Activated gamma-delta T cell treated with Interleukin-2 at 50 U/mL for 16 hours (primary cell): ENCODE data around the gene CLSTN1.
"Not testable (repeated sequence)": the region's sequence is repeated elsewhere in the genome, so short reads cannot be mapped to it uniquely, and the experiment has no call there.

Source experiments
- DNase-seq: peaks from one replicate; pipeline ENCODE4 v3.0.0-alpha.2; 2020

Gene CLSTN1

DNA sequence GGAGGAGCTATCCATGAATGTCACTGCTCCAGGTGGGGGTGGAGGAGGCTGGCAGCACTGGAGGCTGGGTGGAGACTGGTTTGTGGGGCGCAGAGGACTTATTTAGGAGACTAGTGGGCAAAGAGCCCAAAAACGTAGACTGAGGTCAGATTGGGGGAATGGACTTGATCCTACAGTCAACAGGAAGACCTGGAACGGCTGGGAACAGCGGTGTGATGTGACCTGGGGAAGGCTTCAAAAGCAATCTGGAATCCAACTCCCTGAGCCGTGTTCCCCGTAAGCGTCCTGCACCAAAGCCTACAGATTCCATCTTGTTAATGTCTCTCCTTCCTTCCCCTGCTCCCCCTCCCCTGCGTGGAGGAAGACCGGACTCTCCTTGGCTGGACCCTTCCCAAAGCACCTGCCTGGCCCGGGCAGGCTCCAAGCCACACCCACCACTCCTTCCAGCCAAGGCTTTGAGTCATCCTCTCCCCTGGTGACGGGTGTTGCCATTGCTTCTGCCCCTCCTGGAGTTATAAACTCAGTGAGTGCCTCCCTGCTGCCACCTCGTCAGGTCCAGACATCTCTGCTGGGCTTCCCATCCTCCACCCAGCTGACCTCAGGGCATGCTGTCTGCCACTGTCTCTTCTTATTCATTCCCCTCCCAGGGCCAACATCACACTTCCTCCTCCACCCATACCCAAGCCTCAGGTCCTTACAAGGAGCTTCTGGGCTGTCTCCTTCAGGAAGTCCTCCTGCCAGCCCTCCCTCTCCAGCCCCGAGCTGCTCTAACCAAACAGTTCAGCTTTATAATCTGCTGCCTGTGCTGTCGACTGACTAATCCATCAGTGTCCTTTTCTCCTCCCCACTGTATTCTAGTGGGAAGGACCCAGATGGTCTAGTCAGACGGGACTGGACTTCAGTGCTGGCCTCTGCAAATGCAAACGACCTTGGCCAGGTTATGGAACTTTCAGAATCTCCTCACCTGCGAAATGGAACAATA lies 1.6 kb upstream of the CLSTN1 start:
- DNase-seq = peak; percentile 33

DNA sequence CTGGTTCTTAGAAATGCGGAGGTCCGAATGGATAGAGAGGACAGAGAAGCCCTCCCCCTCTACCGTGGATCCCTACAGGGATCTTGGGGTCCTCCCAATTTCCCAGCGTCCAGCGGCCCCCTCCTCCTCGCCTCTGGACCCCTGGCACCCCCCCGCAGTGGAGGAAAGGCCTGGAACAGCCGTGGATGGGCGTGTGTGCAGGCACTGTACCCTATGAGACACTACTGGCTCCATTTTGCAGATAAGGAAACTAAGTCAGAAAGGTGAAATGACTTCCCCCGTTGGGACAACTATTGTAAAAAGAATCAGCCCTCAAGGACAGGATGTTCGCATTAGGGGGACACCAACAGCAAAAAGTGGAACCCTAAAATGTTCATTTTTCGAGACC lies 931 bp upstream of the CLSTN1 start:
- no peak for DNase-seq

DNA sequence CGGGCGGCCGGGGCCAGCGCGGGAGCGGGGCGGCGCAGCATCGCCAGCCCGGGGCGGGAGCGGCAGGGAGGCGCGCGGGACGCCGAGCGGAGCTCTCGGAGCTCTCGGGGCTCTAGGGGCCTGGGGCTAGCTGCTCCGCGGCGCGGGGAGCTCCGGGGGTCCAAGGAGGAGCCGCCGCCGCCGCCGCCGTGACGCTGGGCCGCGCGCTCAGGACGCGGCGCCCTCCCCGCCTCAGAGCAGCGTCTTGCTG lies 147 bp downstream of the CLSTN1 start:
- no peak for DNase-seq

GRCh38 chr1:9822897-9823692 lies 670 bp downstream of the CLSTN1 start:
- peak; percentile 13 for DNase-seq

DNA sequence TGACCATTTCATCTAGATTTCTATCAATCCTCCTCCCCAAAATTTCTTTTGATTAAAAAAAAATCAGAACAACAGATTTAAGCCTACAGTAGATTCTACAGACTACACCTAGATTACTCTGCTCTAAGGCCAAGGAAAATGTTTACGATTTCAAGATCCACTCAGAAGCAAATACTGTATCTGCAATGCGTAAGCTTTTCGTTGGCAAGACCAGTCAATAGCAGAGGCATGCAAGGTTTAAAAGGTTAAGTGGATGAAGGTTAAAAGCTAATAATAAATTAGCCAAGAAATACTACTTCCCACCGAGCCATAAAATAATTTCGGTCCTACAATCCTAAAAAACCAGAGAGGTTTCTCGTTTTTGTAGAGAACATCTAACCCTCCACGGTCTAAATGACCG lies 1.3 kb downstream of the CLSTN1 start:
- no peak for DNase-seq

DNA sequence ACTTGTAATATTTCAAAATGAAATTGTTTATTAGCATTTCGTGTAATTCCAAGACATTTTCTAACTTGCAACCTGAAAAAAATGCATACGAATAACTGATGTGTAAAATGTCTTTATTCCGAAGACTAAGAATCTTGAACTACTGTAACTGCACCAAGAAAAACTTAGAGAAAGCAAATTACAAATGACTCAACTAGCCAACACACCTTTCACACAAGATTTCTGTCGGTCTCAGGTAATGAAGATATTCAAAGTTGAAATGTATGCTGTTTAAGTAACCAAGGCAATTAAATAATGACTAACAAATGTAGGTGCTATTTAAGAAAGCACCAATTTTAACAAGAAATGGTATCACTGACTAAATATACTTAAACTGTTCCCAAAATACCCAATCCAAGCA lies 2.1 kb downstream of the CLSTN1 start:
- DNase-seq = no peak

DNA sequence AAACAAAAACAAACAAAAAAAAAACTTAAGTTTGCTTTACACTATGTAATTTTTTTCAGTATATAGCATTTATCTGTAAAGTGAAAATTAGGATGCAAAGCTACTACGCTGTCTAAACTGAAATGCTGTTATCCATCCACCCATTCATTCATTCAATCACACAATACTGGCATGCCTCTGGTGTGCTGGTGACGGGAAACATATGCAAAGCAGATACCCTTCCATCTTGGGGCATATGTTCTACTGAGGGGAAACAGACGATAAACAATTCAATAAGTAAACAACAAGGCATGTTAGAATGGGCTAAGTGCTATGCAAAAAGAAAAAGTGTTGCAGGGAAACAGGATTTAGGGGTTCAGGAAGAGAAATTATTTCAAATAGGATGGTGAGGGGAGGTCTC lies 3.2 kb downstream of the CLSTN1 start:
- no peak for DNase-seq

DNA sequence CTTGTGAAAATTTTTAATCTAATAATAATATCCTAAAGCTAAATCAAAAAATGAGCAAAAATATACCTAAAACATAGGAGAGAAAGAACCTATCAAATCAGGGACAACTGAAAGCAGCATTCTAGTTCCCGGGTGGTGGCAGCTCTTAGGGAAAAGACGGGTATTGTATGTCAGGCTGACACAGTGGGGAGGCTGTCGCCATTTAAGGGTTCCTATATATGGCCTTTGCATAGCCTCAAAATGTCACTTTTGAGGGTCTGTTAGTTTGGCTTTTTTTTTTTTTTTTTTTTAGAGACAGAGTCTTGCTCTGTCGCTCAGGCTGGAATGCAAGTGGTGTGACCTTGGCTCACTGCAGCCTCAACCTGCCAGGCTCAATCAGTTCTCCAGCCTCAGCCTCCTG lies 6.0 kb downstream of the CLSTN1 start:
- DNase-seq = no peak

DNA sequence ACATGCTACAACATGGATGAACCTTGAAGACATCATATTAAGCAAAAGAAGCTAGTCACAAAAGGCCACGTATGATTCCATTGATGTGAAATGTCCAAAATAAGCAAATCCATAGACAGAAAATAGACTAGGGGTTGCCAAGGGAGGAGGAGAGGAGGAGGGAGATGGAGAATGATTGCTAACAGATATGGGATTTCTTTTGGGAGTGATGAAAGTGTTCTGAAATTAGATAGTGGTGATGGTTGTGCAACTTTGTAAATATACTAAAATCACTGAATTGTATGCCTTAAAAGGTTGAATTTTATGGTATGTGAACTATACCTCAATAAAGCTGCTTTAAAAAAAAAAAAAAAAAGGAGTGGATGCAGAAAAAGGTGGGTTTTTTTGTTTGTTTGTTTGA lies 7.6 kb downstream of the CLSTN1 start:
- no peak for DNase-seq

DNA sequence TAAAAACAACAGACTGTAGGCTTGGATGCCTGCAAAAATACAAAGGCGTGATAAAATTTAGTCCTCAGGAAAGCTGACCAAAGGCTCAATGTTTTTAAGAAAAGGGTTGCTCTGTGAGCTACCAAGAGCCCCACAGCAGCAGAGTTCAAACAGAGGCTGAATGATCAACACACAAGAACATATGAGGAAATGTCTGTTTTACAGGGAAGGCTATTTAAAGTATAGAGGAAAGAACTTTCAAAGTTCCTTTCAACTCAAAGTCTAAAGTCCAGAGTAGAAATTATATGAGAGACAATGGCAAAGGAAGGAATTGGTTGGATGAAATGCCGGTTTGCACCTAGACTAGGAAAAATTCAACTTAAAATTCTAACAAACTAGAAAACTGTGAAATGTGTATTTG lies 8.6 kb downstream of the CLSTN1 start:
- no peak for DNase-seq

DNA sequence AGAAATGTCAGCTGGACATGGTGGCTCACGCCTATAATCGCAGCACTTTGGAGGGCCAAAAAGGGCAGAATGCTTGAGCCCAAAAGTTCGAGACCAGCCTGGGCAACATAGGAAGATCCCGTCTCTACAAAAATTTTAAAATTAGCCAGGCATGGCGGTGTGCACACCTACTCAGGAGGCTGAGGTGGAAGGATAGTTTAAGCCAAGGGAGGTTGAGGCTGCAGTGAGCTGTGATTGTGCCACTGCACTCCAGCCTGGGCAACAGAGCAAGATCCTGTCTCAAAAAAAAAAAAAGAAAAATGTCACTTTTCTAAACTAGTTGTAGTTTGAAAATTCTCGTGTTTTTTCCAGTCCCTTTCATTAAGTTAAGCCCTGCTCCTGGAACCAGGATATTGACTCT lies 9.1 kb downstream of the CLSTN1 start:
- DNase-seq = no peak

- DNase-seq = no peak
Observed at GRCh38 chr1:9811239-9811966, 12.4 kb downstream of the CLSTN1 start.

DNA sequence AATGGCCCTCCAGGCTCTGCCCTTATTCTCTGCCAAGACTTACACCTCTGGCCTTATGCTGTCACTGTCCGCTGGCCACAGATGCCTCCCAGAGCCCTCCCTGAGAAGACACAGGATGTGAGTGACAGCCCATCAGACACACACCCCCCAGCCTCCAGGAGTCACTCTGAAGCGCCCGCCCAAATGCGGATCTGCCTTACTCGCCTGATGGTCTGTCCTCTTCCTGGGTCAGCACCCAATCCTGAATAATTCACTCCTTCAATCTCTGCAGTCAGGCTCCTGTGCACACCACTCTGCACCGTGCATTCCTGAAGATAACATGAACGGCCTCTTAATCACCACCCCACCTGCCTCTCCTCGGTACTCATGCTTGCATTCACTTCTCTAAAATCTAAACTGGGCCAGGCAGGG lies 14.7 kb downstream of the CLSTN1 start:
- DNase-seq = no peak

- DNase-seq = no peak
Observed at GRCh38 chr1:9808459-9808858, 15.3 kb downstream of the CLSTN1 start.

- no peak for DNase-seq
Observed at GRCh38 chr1:9807541-9807940, 16.2 kb downstream of the CLSTN1 start.

GRCh38 chr1:9805972-9806371 lies 17.8 kb downstream of the CLSTN1 start:
- DNase-seq = not testable (repeated sequence)

GRCh38 chr1:9805006-9805508 lies 18.7 kb downstream of the CLSTN1 start:
- no peak for DNase-seq

DNA sequence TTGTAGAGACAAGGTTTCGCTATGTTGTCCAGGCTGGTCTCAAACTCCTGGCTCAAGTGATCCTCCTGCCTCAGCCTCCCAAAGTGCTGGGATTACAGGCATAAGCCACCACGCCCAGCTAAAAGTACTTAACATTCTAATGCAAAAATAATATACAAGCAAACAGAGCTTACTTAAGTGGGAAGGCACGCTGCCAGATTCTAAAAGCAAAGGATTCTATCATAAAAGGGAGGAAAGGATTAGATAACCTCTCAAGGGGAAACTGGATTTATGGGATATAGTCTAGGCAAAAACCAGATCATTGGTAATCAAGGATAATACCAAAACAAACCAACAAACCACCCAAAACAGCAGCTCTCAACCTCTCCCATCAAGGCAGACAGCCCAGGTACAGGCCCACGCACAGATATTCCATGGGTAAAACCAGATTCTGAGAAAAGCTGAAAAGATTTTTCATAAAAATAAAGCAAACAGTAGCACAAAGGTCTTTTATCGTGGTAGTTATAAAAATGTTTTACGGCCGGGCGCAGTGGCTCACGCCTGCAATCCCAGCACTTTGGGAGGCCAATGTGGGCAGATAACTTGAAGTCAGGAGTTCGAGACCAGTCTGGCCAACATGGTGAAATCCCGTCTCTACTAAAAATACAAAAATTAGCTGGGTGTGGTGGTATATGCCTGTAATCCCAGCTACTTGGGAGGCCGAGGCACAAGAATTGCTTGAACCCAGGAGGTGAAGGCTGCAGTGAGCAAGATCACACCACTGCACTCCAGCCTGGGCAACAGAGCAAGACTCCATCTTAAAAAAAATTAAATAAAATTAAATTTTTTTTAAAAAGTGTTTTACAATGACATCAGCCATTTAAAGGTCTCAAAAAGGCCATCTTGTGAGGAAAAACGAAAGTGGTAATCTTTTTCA lies 20.5 kb downstream of the CLSTN1 start:
- not testable (repeated sequence) for DNase-seq

DNA sequence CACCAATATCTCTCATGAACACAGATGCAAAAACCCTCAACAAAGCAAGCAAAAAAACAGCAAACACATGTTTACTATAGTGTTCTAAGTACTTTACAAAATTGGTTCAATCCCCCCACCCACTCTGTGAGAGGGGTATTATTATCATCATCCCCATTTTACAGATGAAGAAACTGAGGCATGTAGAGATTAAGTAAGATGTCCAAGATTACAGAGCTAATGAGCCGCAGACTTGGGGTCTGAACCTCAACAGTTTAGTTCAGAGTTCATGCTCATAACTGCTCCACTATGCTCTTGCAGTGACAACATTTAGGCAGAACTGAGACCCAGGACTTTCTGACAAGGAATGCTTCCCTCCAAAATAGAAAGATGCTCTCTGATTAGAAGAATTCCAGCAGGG lies 21.9 kb downstream of the CLSTN1 start:
- DNase-seq = no peak

DNA sequence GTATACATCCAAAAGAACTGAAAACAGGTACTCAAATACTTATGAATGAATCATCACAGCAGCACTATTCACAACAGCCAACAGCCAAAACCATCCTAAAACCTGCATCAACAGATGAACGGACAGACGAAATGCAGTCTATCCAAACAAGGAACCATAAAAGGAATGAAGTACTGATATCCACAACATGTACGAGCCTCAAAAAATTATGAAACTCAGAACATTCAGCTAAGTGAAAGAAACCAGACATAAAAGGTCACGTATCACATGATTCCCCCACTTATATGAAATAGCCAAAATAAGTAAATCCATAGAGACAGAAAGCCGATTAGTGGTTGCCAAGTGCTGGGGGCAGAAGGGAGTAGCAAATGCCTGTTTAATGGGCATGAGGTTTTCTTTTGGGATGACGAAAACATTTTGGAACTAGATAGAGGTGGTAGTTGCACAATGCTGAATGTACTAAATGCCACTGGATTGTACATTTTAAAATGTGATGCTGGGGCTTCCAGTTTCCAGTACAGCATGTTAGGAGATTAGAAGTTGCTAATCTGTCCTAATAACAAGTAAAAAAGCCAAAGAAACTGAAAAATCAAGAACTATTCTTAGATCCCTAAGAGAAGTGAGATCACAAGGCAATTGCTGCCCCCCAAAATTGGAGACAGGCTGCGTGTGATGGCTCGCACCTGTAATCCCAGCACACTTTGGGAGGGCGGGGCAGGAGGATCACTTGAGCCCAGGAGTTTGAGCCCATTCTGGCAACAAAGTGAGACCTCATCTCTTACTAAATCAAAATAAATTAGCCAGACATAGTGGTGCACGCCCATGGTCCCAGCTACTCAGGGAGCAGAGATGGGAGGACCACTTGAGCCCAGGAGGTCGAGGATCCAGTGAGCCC lies 25.3 kb downstream of the CLSTN1 start:
- no peak for DNase-seq

DNA sequence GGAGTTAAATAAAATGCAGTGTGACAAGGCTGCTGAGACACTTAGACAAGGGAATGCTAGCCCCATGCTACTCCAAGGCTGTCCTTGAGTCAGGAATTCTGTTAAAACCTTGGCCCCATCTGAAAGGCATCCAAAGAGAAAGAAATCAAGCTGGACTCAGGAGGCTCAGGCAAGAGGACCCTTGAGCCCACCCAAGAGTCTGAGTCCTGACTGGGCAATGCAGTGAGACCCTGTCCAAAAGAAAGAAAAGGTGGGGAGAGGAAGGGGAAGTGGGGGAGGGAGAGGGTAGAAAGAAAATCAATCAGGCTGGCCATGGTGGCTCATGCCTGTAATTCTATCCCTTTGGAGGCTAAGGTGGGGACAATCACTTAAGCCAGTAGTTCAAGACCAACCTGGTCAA lies 26.7 kb downstream of the CLSTN1 start:
- DNase-seq = no peak
